HG02623 (cell line): Measurements from ENCODE around the gene RALGAPB.
"Not testable (repeated sequence)": the region's sequence is repeated elsewhere in the genome, so short reads cannot be mapped to it uniquely, and the experiment has no call there.

Experiments used
- ATAC-seq: cut with Tn5 transposase; IDR thresholded peaks from one replicate; pipeline ENCODE4 v1.9.1; 2021; ENCODE audit warnings: moderate library complexity; ENCODE audit not compliant: unreplicated experiment

Gene RALGAPB

DNA sequence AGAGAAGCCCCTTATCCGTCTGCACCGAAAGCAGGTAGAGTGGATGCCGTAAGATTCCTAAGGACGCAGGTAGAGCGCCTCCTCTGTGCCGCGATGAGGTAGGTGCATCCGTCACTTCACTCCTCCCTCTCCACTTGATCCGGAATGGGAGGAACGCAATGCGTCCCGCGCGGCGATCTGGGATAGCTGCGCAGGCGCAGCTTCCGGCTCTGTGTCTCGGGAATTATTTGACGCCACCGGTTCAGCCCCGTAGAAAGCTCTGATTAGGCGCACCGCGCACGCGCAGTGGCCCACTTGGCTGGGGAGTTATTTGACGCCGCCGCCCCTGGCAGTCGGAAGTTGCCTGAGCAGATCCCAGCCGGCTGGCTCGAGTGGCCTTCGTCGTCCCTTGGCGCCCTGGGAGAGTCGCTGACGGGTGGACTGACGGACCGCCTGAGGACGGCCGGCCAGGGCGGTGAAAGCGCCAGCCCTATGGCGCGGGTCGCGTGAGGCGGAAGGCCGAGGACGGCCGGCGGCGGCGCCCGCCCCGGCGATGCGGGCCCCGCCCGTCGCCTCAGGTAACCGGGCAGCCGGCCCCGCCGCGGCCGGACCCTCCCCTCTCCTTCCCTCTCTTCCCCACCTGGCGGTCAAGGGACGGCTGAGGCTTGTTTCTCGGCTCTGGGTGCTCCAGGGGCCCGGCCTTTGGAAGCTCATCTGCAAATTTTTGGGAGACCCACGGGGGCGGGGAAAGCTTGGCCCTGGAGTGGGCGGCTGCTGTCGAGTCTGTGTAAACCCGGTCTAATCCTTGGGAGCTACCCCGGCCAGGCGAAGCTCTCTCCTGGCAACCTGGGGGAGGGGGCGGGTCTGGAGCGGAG, at the start of gene RALGAPB:
Gene RALGAPB, plus strand, starts transcription at position 331 of the 854 bp plus-strand sequence. CDS start 15,590 bp downstream, outside the sequence.
- peak; percentile 94 for ATAC-seq

DNA sequence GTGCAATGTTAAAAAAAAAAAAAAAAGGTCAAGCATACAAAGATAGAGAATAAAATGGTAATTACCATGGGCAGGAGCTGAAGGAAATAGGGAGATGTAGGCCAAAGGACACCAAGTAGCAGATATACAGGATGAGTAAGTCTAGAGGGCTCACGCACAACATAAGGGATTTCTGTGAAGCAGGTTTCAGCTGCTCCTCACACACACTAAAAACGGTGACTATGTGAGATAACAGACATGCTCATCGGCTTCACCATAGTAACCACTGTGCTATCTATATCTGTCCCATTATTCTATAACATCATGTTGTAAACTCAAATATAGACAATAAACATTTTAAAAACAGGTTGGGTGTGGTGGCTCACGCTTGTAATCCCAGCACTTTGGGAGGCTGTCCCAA, 49.1 kb upstream of the RALGAPB start:
- ATAC-seq: no peak

DNA sequence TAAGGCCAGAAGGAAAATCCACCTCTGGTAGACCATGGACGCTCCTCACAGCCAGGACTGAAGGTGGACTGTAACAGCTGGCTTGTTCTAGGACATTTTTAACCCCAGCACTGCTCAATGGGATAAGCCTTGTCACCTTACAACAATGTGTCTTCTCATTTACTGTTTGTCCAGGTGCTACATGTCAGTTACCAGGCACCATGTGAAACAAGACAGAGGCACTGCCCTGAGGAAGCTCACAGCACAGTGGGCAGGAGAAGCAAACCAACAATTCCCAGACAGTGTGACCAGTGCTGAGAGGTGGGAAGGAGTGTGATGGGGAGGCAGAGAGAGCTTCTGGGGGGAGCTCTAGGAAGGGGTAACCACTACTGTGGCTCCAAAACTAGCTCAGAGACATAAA, 48.2 kb upstream of the RALGAPB start:
- no peak for ATAC-seq

DNA sequence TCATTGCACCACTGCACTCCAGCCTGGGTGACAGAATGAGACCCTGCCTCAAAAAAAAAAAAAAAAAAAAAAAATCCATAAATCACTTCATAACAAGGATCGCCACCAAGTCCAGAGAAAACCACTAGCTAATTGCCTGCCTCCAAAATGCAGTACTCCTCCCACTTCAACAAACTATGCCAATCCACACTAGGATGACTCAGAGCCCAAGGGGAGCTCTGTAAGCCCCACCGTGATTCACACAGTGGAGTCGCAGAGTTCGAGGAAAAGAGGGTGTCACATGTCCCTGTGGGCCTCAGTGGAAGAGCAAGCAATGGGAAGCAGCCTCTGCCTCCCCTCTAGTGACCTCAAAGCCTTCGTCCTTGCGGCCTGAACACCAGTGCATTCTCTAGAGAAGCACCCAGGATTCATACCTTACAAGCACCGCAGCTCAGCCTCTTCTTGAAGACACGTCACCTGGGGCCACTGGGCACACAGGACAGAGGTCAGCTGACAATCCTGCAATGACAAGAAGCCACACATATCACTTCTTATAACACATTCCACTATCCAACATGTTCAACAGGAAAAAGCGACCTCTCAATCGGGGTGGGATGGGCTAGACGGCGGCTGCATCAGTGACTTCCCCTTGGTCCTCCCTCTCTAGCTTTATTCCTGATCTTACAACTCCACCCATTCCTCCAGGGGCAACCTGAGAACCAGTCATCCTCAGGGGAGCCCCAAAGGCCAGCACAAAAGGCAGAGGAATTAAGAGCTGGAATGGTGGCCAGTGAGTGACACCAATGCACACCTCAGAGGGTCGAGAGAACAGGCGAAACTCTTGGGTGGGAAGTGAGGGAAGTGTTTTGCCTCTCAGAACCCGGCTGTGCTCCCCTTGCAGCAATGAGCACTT, 46.4 kb upstream of the RALGAPB start:
- ATAC-seq: no peak

- no peak for ATAC-seq
Observed at GRCh38 chr20:38427655-38428023, 45.0 kb upstream of the RALGAPB start.

DNA sequence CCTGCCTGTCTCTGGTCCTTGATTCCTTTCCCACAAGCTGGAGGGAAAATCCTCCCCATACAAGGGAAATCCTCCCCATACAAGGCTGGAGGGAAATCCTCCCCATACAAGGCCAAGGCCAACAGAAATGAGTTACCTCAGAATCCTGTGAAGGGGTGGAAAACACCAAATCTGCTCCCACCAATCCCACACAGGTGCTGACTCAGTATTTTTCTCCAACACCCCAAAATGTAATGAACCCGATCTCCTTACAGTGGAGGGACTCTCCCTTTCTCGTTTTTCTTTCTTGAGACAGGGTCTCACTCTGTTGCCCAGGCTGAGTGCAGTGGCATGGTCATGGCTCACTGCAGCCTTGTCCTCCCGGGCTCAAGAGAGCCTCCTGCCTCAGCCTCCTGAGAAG, 43.8 kb upstream of the RALGAPB start:
- no peak for ATAC-seq

DNA sequence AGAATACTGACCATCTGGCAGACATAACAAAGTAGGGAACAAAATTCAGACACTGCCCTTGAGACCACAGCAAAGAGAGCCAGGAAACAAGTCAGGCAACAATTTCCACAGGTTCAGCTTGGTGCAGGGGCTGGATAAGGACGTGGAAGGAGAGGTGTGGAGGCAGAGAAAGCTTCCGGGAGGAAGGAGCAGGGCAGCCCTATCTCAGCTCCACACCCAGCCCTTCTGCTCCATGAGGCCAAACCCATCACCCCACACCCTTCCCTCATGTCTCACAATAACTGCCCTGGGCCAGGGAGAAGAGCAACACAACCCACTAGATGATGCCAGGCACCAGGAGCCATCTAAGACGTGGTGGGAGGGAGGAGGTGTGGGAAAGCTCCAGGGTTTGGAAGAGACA, 43.3 kb upstream of the RALGAPB start:
- ATAC-seq: no peak

DNA sequence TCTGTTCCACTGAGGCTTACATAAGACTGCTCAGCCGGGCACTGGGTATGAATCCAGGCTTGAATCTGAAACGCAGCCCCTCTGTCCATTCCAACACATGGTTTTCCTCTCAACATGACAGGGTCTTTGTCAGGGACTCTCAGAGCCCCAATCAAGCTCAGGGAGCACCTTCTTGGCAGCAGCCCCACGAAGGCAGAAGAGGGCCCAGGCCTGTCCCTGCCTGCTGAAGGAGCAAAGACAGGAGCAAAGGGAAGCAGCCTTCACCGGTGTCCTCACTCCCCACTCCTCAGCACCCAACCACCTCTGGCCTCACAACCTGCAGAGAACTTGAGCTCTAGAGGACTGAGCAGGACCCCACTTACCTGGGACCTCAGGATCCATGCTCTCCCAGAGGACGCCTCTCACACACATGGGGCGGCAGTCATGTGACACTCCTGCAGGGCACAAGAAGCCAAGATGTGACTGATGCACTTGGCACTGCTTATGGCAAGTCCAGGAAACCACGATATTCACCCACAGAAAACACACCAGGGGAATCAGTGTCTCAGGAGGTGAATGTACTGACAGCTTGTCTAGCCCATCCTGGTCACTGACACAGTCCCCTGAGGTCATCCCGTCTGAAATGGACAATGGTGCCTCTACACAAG, 41.8 kb upstream of the RALGAPB start:
- no peak for ATAC-seq

- no peak for ATAC-seq
Observed at GRCh38 chr20:38432292-38432691, 40.4 kb upstream of the RALGAPB start.

DNA sequence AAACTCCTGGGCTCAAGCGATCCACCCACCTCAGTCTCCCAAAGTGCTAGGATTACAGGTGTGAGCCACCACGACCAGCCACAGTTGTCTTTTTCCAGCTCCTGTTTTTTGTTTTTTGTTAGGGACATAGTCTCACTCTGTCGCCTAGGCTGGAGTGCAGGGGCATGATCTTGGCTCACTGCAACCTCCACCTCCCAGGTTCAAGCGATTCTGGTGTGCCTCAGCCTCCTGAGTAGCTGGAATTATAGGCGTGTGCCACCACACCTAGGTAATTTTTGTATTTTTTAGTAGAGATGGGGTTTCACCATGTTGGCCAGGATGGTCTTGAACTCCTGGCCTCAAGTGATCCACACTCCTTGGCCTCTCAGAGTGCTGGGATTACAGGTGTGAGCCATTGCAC, 39.8 kb upstream of the RALGAPB start:
- ATAC-seq: not testable (repeated sequence)

GRCh38 chr20:38433304-38433972, 39.2 kb upstream of the RALGAPB start:
- no peak for ATAC-seq

DNA sequence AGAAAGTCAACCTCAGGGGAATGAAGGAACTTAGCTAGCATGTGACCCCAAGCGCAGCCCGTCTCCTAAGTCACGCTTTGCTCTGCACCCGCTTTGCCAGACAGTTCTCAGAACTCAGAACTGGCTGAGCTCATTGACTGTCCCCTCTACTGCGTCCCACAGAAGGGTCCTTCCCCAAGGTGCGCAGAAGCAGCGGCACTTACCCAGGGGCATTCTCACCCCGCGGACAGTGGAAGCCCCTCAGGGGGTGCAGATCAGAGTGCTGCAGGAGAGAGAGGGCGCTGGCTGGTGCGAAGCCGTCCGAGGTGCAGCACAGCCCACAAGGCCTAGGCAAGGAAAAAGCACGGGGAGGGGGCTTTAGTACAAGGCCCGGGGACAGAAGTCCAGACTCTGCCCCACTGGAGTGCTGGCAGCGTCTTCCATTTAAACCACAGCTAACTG, 38.3 kb upstream of the RALGAPB start:
- ATAC-seq: no peak

DNA sequence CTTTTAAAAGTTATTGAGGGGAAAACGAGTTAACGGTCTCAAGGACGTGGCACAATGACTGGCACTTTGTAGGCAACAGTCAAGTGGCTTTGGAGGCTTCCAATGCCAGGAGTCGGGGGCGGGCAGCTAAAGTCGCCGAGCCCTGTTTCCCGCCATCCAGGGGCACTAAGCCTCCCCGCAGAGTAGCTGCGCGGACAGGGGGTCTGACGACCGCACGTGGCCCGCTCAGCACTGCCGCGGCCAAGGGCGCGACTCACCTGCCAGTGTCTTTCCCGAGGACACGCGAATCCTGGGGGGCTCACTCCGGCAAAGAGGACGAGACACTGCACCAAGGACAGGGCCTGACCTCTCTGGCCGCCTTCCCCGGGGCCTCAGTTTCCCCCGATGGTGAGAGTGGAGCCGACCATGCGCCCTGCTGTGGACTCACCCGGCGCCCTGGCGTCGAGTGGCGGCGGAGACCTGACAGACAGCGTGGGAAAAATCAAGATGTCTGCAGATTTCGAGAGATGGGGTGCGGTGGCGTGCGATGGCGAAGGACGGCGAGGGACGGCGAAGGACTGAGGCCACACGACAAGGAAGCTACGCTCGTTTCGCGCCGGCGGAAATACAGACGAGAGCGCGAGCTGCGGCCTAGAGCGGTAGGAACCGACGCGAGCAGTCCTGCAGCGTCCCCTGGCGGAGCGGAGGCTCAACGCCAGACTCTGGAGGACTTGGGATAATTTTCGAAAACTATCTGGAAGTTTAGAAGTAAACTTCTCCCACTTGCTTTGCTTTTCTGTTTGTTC, 37.7 kb upstream of the RALGAPB start, which contains the start of gene SNHG17:
Gene SNHG17, minus strand, starts transcription at position 559 of the 785 bp plus-strand sequence.
- peak; percentile 56 for ATAC-seq

DNA sequence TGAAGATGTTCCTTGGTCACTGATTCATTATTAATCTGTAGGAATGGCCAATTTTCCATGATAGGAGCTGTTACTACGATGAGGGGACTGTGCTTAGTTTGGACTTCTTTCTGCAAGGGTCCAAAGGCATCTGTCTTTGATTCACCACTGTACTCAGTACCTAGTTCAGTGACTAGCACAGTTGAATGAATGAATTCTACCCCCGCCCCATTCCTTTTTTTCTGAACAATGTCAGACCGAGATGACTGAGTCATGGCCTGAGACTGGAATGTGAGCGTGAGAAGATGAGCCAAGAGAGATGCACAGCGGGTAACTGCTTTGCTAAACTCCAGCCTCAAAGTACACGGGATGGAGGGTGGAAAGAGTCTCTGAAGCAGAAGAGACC, 37.1 kb upstream of the RALGAPB start:
- no peak for ATAC-seq

DNA sequence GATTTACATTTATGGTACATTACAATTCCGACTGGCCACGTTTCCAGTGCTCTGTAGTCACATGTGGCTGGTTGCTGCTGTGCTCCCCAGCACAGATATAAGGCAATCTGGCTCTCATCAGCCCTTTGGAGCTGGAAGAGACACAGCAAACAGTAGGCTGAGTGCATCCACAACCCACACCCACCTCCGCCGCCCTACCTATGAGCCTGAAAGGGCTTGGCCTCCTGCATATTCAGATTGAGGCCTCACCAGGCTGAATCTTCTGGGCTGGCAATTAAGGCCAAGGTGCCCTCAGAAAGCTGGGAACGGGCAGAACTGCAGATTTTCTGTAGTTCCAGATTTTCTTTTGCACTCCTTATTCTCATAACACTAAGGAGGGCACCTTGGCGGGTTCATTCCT, 34.8 kb upstream of the RALGAPB start:
- ATAC-seq: no peak

DNA sequence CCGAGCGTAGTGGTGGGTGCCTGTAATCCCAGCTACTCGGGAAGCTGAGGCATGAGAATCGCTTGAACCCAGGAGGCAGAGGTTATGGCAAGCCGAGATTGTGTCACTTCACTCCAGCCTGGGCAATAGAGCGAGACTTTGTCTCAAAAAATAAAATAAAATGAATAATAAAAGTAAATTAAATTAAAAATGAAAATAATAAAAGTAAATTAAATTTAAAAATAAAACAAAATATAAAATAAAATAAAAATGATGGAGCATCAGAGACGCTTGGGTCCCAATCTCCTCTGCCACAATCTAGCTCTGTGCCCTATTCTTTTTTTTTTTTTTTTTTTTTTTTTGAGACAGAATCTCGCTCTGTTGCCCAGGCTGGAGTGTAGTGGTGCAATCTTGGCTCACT, 31.5 kb upstream of the RALGAPB start:
- ATAC-seq: not testable (repeated sequence)

GRCh38 chr20:38441916-38442315, 30.7 kb upstream of the RALGAPB start:
- no peak for ATAC-seq

- no peak for ATAC-seq
Observed at GRCh38 chr20:38445381-38445796, 27.3 kb upstream of the RALGAPB start.

- ATAC-seq: no peak
Observed at GRCh38 chr20:38445901-38446425, 26.7 kb upstream of the RALGAPB start.
